Kidney (tissue), 14 donors: ENCODE measurements around the gene ST8SIA1. TPM values are rescaled to one million over a fixed set of nuclear protein-coding genes. Genes with fewer than 3 reads are reported as not detected.
A peak's percentile ranks its signal among the peaks of the same experiment; 100 is the strongest.

Experiments used
- DNase-seq, 5 donors: peaks; one replicate each; pipeline ENCODE4 v3.0.0-alpha.2; 2013 to 2020
- FAIRE-seq: peaks from 2 replicates; lab custom pipeline; 2012; peaks lifted over from hg19 to GRCh38; lab: Jason Lieb, UNC
- H3K27ac ChIP-seq, 2 donors: one replicate each; pipeline ENCODE4 v1.7.0; 2013; ENCODE audit warnings: low read depth in 2 of 2, low read length in 2 of 2, inconsistent platforms in 1 of 2
- H3K27me3 ChIP-seq: one replicate; pipeline ENCODE4 v1.7.1; 2013; ENCODE audit warnings: low read length, inconsistent platforms; ENCODE audit not compliant: control insufficient read depth, insufficient read depth
- H3K36me3 ChIP-seq, 3 donors: one replicate each; pipeline versions ENCODE4 v1.7.0 to v1.7.1; 2013; ENCODE audit warnings: low read length in 3 of 3, control low read depth in 1 of 3, inconsistent platforms in 1 of 3; ENCODE audit not compliant: insufficient read depth in 3 of 3, control insufficient read depth in 2 of 3
- H3K4me1 ChIP-seq, 3 donors: one replicate each; pipeline versions ENCODE4 v1.7.0 to v1.7.1; 2013; ENCODE audit warnings: low read length in 3 of 3, inconsistent platforms in 1 of 3, low read depth in 1 of 3; ENCODE audit not compliant: control insufficient read depth in 2 of 3, insufficient read depth in 2 of 3
- H3K4me3 ChIP-seq, 3 donors: one replicate each; pipeline versions ENCODE4 v1.7.0 to v1.8.1; 2013; ENCODE audit warnings: low read length in 3 of 3, control low read depth in 1 of 3, inconsistent platforms in 1 of 3
- H3K9ac ChIP-seq, 3 donors: one replicate each; pipeline versions ENCODE4 v1.7.0 to v1.7.1; 2013; ENCODE audit warnings: low read length in 3 of 3, control low read depth in 1 of 3, inconsistent platforms in 1 of 3
- H3K9me3 ChIP-seq, 3 donors: one replicate each; pipeline versions ENCODE4 v1.7.0 to v1.7.1; 2013; ENCODE audit warnings: low read length in 3 of 3, control low read depth in 1 of 3, inconsistent platforms in 1 of 3; ENCODE audit not compliant: control insufficient read depth in 2 of 3, insufficient read depth in 1 of 3
- intact Hi-C: fragments of 100-400 bp; cut with DNase I; formaldehyde crosslinking; loops from one replicate; pipeline ENCODE4 v1.11.1; 2022
- polyA plus RNA-seq: library from polyadenylated mRNA; stranded (reverse); fragments of 350-450 nt; fragmentation: Illumina TruSeq; extraction: RNeasy Lipid Tissue Mini Kit (QIAGEN cat#74804); gene quantifications from one replicate; pipeline ENCODE4 v1.2.3, GENCODE V29; 2014; ENCODE audit warnings: low read depth, low replicate concordance; ENCODE audit not compliant: insufficient read depth
- total RNA-seq: library from RNA; stranded (reverse); fragmentation: NEBNext Ultra II Directional; extraction: Animal tissue kit (Norgen Biotek cat#: 25700); gene quantifications from one replicate; pipeline ENCODE4 v1.2.1, GENCODE V29; 2021
- TF ChIP-seq, protein P1 (sequence below): IDR thresholded peaks from 3 replicates; pipeline ENCODE4 v1.5.1; 2012; ENCODE audit warnings: mild to moderate bottlenecking, moderate library complexity, borderline replicate concordance; ENCODE audit not compliant: insufficient read depth; ENCODE audit errors: extremely low read depth
- donor health status: control.
- donor health status: control.
- donor health status: control.
- donor health status: control.
- donor health status: control.
- donor health status: DM: yes; HTN: yes; CAD: no.
- donor health status: Normal renal cell carcinoma (clear cell type).

Gene ST8SIA1
- total and polyA plus RNA-seq, 2 donors from 2014 or later: 2.8 to 4.7 TPM

GRCh38 chr12:22217556-22217955 lies 117.0 kb downstream of the ST8SIA1 start:
- no peaks in the 10 kb centered on the region for H3K4me1 ChIP-seq
- no peaks in the 10 kb centered on the region for H3K9me3 ChIP-seq
- H3K9ac ChIP-seq: no peak overlapping the region
- no peaks in the 10 kb centered on the region for H3K27me3 ChIP-seq
- no peak for DNase-seq
- H3K36me3 ChIP-seq: no peaks in the 10 kb centered on the region
- intact Hi-C loops: no loop called here
- H3K27ac ChIP-seq: no peak overlapping the region
- FAIRE-seq: no peak
- TF ChIP-seq, protein P1, sequence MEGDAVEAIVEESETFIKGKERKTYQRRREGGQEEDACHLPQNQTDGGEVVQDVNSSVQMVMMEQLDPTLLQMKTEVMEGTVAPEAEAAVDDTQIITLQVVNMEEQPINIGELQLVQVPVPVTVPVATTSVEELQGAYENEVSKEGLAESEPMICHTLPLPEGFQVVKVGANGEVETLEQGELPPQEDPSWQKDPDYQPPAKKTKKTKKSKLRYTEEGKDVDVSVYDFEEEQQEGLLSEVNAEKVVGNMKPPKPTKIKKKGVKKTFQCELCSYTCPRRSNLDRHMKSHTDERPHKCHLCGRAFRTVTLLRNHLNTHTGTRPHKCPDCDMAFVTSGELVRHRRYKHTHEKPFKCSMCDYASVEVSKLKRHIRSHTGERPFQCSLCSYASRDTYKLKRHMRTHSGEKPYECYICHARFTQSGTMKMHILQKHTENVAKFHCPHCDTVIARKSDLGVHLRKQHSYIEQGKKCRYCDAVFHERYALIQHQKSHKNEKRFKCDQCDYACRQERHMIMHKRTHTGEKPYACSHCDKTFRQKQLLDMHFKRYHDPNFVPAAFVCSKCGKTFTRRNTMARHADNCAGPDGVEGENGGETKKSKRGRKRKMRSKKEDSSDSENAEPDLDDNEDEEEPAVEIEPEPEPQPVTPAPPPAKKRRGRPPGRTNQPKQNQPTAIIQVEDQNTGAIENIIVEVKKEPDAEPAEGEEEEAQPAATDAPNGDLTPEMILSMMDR: no peak
- no peak overlapping the region for H3K4me3 ChIP-seq

DNA sequence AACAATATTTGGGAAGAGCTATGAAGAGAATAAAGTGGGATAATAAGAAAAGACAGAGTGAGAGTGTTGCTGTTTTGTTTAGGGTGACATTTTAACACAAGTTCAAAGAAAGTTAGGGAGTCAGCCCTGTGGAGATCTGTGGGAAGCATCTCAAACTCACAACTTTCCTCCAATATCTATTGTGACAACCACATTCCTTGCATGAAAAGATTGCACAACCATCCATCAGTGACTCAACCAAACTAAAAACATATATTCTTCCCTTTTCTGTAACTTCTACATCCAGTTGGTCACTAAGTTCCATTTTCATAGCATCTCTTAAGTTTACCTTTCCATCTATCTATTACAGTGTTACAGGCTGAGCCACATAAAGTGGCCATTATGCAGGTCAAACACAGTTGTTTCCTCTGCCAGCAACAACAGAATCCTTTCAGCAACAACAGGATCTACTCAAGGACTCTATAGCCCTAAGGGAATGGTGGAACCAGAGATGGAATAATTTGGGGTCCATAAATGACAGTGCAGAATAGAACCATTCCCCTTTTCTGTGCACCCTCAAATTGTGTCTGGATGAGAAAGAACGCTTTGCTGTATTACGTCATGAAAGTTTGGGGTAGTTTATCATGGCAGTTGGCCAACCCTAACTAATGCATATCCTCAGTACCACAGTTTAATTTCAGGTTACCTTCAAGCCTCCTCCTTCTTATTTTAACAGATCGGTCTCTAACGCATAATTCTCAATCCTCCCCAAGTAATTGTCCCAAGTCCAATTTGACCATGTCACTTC lies 118.8 kb downstream of the ST8SIA1 start:
- Histone ChIP-seq H3K27me3 (no peaks in the 10 kb centered on the region), H3K4me3 (no peak overlapping the region), H3K27ac (no peak overlapping the region), H3K9ac (no peak overlapping the region), H3K4me1 (no peaks in the 10 kb centered on the region), H3K9me3 (no peaks in the 10 kb centered on the region), H3K36me3 (no peaks in the 10 kb centered on the region)
- no peak for FAIRE-seq
- no peak for DNase-seq
- TF ChIP-seq, protein P1: no peak
- intact Hi-C loops: no loop called here

GRCh38 chr12:22211128-22211527 lies 123.4 kb downstream of the ST8SIA1 start:
- FAIRE-seq (no peak), DNase-seq (no peak)
- intact Hi-C loops: no loop called here
- no peaks in the 10 kb centered on the region for H3K36me3 ChIP-seq
- H3K27ac ChIP-seq: no peak overlapping the region
- H3K27me3 ChIP-seq: no peaks in the 10 kb centered on the region
- TF ChIP-seq, protein P1: no peak
- H3K9ac ChIP-seq: no peak overlapping the region
- H3K4me3 ChIP-seq: no peak overlapping the region
- no peaks in the 10 kb centered on the region for H3K9me3 ChIP-seq
- H3K4me1 ChIP-seq: no peaks in the 10 kb centered on the region

DNA sequence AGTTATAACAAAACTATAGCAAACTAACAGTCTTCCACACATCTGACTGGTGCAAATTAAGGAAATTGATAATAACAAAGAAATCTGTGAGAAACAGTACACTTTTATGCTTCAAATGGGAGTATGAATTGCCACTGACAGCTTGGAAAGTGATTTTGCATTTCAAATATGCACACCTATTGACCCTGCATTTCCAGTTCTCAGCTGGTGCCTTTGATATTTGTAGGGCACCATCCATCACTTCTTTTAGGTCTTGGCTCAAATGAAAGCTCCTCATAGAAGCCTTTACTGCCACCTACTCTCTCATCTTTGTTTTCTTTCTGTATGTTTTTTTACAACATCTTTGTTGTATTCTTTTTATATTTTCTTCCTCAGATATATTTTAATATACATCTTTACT lies 125.1 kb downstream of the ST8SIA1 start:
- Histone ChIP-seq H3K9ac (no peak overlapping the region), H3K27me3 (no peaks in the 10 kb centered on the region), H3K36me3 (no peaks in the 10 kb centered on the region), H3K27ac (no peak overlapping the region), H3K4me3 (peak overlapping the region in 1 of 3 donors; percentile 9), H3K4me1 (no peaks in the 10 kb centered on the region), H3K9me3 (no peaks in the 10 kb centered on the region)
- DNase-seq (no peak), FAIRE-seq (no peak)
- TF ChIP-seq, protein P1: no peak
- intact Hi-C loops: no loop called here
